Neural progenitor cell (in vitro differentiated cells): Measurements from ENCODE around the gene SPRR4. TPM values are rescaled to one million over a fixed set of nuclear protein-coding genes. Genes with fewer than 3 reads are reported as not detected.

Experiments
- DNase-seq: peaks from one replicate; pipeline ENCODE4 v3.0.0-alpha.2; 2016; ENCODE audit warnings: low spot score
- H2AFZ ChIP-seq: fragments of 200-600 bp; sonication (generic); replicated peaks from 2 replicates; pipeline ENCODE4 v1.6.1; 2016; ENCODE audit warnings: antibody characterized with exemption
- H3F3A ChIP-seq: fragments of 200-600 bp; sonication (generic); 2 replicates; pipeline ENCODE4 v1.6.1; 2016; ENCODE audit warnings: antibody characterized with exemption, low read depth
- H3K27ac ChIP-seq: fragments of 200-600 bp; sonication (generic); 2 replicates; pipeline ENCODE4 v1.5.1; 2016; ENCODE audit warnings: mild to moderate bottlenecking
- H3K27me3 ChIP-seq: fragments of 200-600 bp; sonication (generic); 2 replicates; pipeline ENCODE4 v1.6.1; 2016; ENCODE audit warnings: mild to moderate bottlenecking, moderate library complexity
- H3K36me3 ChIP-seq: fragments of 200-600 bp; sonication (generic); 2 replicates; pipeline ENCODE4 v1.5.1; 2016
- H3K4me1 ChIP-seq: fragments of 200-600 bp; sonication (generic); 2 replicates; pipeline ENCODE4 v1.6.1; 2016; ENCODE audit warnings: mixed run types
- H3K4me2 ChIP-seq: fragments of 200-600 bp; sonication (generic); 2 replicates; pipeline ENCODE4 v1.6.1; 2016
- H3K4me3 ChIP-seq: fragments of 200-600 bp; sonication (generic); 2 replicates; pipeline ENCODE4 v1.5.1; 2016
- H3K79me2 ChIP-seq: fragments of 200-600 bp; sonication (generic); 2 replicates; pipeline ENCODE4 v1.6.1; 2016; ENCODE audit warnings: low read depth
- H3K9ac ChIP-seq: fragments of 200-600 bp; sonication (generic); 2 replicates; pipeline ENCODE4 v1.6.1; 2016
- H3K9me3 ChIP-seq: fragments of 200-600 bp; sonication (generic); 2 replicates; pipeline ENCODE4 v1.5.1; 2016; ENCODE audit warnings: low read depth
- H4K20me1 ChIP-seq: fragments of 200-600 bp; sonication (generic); 2 replicates; pipeline ENCODE4 v1.6.1; 2016; ENCODE audit warnings: low read depth
- H3K27ac Mint-ChIP-seq: 3 replicates; pipeline ENCODE4 v1.8.0; 2021; ENCODE audit warnings: mixed read lengths
- H3K27me3 Mint-ChIP-seq: 2 replicates; pipeline ENCODE4 v1.8.0; 2022; ENCODE audit warnings: low read depth, mild to moderate bottlenecking, inconsistent platforms, moderate library complexity, mixed read lengths; ENCODE audit not compliant: insufficient read depth
- H3K36me3 Mint-ChIP-seq: 3 replicates; pipeline ENCODE4 v1.8.0; 2021; ENCODE audit warnings: mixed read lengths
- H3K4me1 Mint-ChIP-seq: 3 replicates; pipeline ENCODE4 v1.8.0; 2021; ENCODE audit warnings: mixed read lengths
- H3K4me3 Mint-ChIP-seq: 3 replicates; pipeline ENCODE4 v1.8.0; 2021; ENCODE audit warnings: mild to moderate bottlenecking, moderate library complexity, mixed read lengths
- H3K9me3 Mint-ChIP-seq: 3 replicates; pipeline ENCODE4 v1.8.0; 2020; ENCODE audit warnings: mixed read lengths
- EZH2 ChIP-seq: fragments of 200-600 bp; sonication (generic); IDR thresholded peaks from 2 replicates; pipeline ENCODE4 v1.6.1; 2017; ENCODE audit warnings: antibody characterized with exemption, mild to moderate bottlenecking, moderate library complexity
- EZH2phosphoT487 ChIP-seq: fragments of 200-600 bp; sonication (generic); IDR thresholded peaks from 2 replicates; pipeline ENCODE4 v1.6.1; 2017; ENCODE audit warnings: antibody characterized with exemption
- total RNA-seq: library from RNA; depleted of rRNA; stranded (reverse); fragments of >200 nt; gene quantifications from 2 replicates; pipeline ENCODE4 v1.2.3, GENCODE V29; 2015; ENCODE audit warnings: low replicate concordance
- TF ChIP-seq, protein P1 (sequence below): fragments of 200-600 bp; sonication (generic); IDR thresholded peaks from 2 replicates; pipeline ENCODE4 v1.5.1; 2017; ENCODE audit warnings: antibody characterized with exemption, mild to moderate bottlenecking

SPRR4 gene
- total RNA-seq, 1 donor from 2014 or later, result not detected

DNA sequence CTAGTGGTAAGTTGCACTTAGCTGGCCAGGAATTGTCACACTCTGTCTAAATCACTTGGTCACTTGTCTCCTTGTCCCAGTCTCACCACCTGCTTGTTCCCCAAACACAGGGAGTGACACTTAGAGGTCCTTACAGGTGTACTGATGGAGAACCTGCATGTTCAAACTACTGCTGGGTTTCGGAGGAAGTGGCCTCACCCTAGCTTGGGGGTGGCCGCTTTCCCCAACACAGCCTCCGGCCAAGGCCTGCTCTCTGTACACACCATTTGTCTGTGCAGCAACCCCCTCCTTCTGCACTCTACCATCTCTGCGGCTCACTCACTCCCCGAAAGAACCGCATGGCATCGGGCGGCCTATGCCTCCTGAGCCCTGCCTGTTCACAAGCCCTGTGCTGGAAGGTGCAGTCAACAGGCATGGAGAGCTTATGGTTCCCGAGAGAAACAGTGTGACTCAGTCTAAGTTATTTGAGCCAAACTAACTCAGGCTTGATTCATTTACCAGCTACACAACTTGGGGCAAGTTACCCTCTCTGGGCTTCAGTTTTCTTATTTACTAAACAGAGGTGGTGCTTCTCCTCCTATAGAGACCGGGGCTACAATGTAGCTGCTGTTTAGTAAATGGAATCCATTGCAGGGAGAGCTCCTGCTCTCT is 10.5 kb upstream of the SPRR4 start:
- no peak overlapping the region for H3K9ac ChIP-seq
- H3F3A ChIP-seq, result no peaks in the 10 kb centered on the region
- TF ChIP-seq, protein P1, sequence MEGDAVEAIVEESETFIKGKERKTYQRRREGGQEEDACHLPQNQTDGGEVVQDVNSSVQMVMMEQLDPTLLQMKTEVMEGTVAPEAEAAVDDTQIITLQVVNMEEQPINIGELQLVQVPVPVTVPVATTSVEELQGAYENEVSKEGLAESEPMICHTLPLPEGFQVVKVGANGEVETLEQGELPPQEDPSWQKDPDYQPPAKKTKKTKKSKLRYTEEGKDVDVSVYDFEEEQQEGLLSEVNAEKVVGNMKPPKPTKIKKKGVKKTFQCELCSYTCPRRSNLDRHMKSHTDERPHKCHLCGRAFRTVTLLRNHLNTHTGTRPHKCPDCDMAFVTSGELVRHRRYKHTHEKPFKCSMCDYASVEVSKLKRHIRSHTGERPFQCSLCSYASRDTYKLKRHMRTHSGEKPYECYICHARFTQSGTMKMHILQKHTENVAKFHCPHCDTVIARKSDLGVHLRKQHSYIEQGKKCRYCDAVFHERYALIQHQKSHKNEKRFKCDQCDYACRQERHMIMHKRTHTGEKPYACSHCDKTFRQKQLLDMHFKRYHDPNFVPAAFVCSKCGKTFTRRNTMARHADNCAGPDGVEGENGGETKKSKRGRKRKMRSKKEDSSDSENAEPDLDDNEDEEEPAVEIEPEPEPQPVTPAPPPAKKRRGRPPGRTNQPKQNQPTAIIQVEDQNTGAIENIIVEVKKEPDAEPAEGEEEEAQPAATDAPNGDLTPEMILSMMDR, result no peak
- no peak for TF ChIP-seq EZH2phosphoT487
- TF ChIP-seq EZH2, result no peak
- H4K20me1 ChIP-seq, result no peaks in the 10 kb centered on the region
- no peak overlapping the region for H3K4me3 ChIP-seq
- H3K4me1 ChIP-seq, result no peaks in the 10 kb centered on the region
- H3K36me3 ChIP-seq, result no peaks in the 10 kb centered on the region
- H3K9me3 ChIP-seq, result peaks cover 5% of the 10 kb centered on the region
- H3K79me2 ChIP-seq, result no peaks in the 10 kb centered on the region
- no peak overlapping the region for H3K4me2 ChIP-seq
- Mint-ChIP-seq H3K4me1 (no peaks in the 10 kb centered on the region), H3K4me3 (no peak overlapping the region), H3K9me3 (no peaks in the 10 kb centered on the region), H3K27me3 (no peaks in the 10 kb centered on the region), H3K27ac (no peak overlapping the region), H3K36me3 (no peaks in the 10 kb centered on the region)
- no peak overlapping the region for H2AFZ ChIP-seq
- H3K27me3 ChIP-seq, result no peaks in the 10 kb centered on the region
- H3K27ac ChIP-seq, result no peak overlapping the region
- DNase-seq, result no peak

DNA sequence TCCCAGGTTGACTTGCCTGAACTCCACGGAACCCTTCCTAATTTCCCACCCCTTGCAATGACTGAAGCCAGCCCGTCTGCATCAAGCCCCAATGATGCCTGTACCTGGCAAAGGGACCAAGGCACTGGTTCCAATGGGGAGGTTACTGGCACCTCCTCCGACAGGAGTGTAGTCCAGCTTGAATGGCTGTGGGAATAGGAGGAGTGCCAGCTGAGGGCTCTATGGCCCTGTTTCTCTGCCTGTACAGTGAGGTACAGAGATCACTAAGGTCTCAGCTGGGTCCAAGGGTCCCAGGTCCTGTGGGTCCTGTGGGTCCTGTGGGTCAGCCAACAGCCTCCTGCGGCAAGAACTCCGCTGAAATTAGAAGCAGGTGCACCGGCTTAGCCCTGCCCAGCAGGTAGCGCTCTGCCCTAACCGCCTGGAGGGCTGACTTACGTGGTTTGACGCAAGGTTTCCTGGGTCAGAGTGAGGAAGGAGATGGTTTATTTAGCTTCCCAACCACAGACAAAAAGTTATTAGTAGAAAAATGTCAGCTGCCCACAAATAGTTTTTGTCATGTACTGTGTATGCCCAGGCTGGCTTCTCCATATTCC is 9.9 kb upstream of the SPRR4 start:
- Histone ChIP-seq H3K4me1 (no peaks in the 10 kb centered on the region), H3K27ac (no peak overlapping the region), H3K9me3 (peaks cover 5% of the 10 kb centered on the region), H4K20me1 (no peaks in the 10 kb centered on the region), H3K4me3 (no peak overlapping the region), H3F3A (no peaks in the 10 kb centered on the region), H3K9ac (no peak overlapping the region), H3K4me2 (no peak overlapping the region), H2AFZ (no peak overlapping the region), H3K27me3 (no peaks in the 10 kb centered on the region), H3K79me2 (no peaks in the 10 kb centered on the region), H3K36me3 (no peaks in the 10 kb centered on the region)
- no peak overlapping the region for H3K4me3 Mint-ChIP-seq
- H3K9me3 Mint-ChIP-seq, result no peaks in the 10 kb centered on the region
- no peak for DNase-seq
- TF ChIP-seq, protein P1, result no peak
- no peak for TF ChIP-seq EZH2phosphoT487
- no peaks in the 10 kb centered on the region for H3K27me3 Mint-ChIP-seq
- H3K36me3 Mint-ChIP-seq, result no peaks in the 10 kb centered on the region
- no peak overlapping the region for H3K27ac Mint-ChIP-seq
- H3K4me1 Mint-ChIP-seq, result no peaks in the 10 kb centered on the region

DNA sequence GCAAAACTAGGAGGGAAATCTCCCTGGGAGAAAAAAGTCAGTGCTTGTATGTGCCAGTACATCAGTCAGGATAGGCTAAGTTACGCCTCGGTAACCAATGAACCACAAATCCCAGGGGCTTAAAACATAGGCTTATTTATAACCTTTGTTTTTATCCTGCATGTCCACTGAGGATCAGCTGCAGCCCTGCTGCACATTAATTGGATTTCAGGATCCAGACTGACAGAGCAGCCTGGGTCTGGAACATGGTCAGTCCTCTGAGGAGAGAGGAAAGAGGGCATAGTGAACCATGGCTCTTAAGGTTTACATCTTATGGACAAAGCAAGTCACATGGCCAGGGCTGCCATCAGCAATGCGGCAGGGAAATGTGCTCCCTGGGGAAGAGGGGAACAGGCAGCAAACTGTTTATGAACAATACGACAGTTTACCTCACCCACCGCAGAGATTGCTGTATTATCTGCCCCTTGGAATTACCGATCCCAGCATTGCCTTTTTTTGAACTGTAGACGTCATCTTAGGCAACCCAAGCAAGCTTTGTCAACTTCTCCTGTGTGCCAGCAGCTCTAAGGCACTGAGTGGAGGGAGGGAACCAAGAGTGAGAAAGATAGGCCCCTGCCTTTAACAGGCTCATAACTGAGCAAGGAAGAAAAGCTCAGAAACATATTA is 9.1 kb upstream of the SPRR4 start:
- DNase-seq, result no peak
- Histone ChIP-seq H4K20me1 (no peaks in the 10 kb centered on the region), H3K4me1 (no peaks in the 10 kb centered on the region), H3K4me3 (no peak overlapping the region), H3K9ac (no peak overlapping the region), H3F3A (no peaks in the 10 kb centered on the region), H2AFZ (no peak overlapping the region), H3K27me3 (no peaks in the 10 kb centered on the region), H3K4me2 (no peak overlapping the region), H3K79me2 (no peaks in the 10 kb centered on the region), H3K36me3 (no peaks in the 10 kb centered on the region), H3K27ac (no peak overlapping the region), H3K9me3 (peaks cover 5% of the 10 kb centered on the region)
- Mint-ChIP-seq H3K4me3 (no peak overlapping the region), H3K4me1 (no peaks in the 10 kb centered on the region), H3K36me3 (no peaks in the 10 kb centered on the region), H3K27me3 (no peaks in the 10 kb centered on the region), H3K9me3 (no peaks in the 10 kb centered on the region), H3K27ac (no peak overlapping the region)
- TF ChIP-seq EZH2, result no peak
- TF ChIP-seq, protein P1, result no peak
- no peak for TF ChIP-seq EZH2phosphoT487
